Stimulated activated naive CD8-positive, alpha-beta T cell treated with anti-CD3 and anti-CD28 coated beads, Interleukin-15, amount 100 ng/mL, for 72 hours (primary cell): ENCODE data around the gene ZBTB25.
A peak's percentile ranks its signal among the peaks of the same experiment; 100 is the strongest.
"Not testable (repeated sequence)": the region's sequence is repeated elsewhere in the genome, so short reads cannot be mapped to it uniquely, and the experiment has no call there.

Experiments used
- ATAC-seq: fragments of 150-1000 bp; cut with Tn5 transposase; 2 replicates; pipeline ENCODE4 v1.10.0; 2021; ENCODE audit warnings: mild to moderate bottlenecking, moderate library complexity
- DNase-seq, 2 donors: peaks; one replicate each; pipeline ENCODE4 v3.0.0; 2021 to 2022
- H3K27ac Mint-ChIP-seq, 2 donors: one replicate each; pipeline ENCODE4 v1.8.0; 2022; ENCODE audit warnings: mild to moderate bottlenecking in 2 of 2, mixed read lengths in 2 of 2, moderate library complexity in 2 of 2
- H3K27me3 Mint-ChIP-seq: one replicate; pipeline ENCODE4 v1.8.0; 2022; ENCODE audit warnings: mixed read lengths
- H3K4me1 Mint-ChIP-seq: one replicate; pipeline ENCODE4 v1.8.0; 2022; ENCODE audit warnings: mild to moderate bottlenecking, mixed read lengths
- H3K4me3 Mint-ChIP-seq, 2 donors: one replicate each; pipeline ENCODE4 v1.8.0; 2022; ENCODE audit warnings: mild to moderate bottlenecking in 2 of 2, mixed read lengths in 2 of 2, moderate library complexity in 1 of 2
- H3K9me3 Mint-ChIP-seq, 2 donors: one replicate each; pipeline ENCODE4 v1.8.0; 2022; ENCODE audit warnings: mixed read lengths in 2 of 2

The ZBTB25 gene

GRCh38 chr14:64522591-64523355, 19.1 kb upstream of the ZBTB25 start:
- ATAC-seq (no peak), DNase-seq (no peak)
- Mint-ChIP-seq H3K27me3 (no peaks in the 10 kb centered on the region), H3K4me3 (no peak overlapping the region), H3K27ac (no peak overlapping the region), H3K4me1 (peaks cover 10% of the 10 kb centered on the region), H3K9me3 (no peaks in the 10 kb centered on the region)

DNA sequence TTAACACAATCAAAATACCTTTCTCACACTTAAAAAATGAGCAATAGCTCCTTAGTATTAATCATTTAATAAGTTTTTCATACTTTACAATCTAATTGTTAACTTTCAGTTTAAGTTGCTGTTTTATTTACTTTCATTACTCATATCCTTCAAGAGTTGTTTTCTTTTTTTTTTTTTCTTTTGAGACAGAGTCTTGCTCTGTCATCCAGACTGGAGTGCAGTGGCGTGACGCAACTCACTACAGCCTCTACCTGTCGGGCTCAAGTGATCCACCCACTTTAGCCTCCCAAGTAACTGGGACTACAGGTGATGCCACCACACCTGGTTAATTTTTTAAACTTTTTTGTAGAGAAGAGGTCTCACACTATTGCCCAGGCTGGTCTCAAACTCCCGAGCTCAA, 17.1 kb upstream of the ZBTB25 start:
- Mint-ChIP-seq H3K9me3 (no peaks in the 10 kb centered on the region), H3K27ac (no peak overlapping the region), H3K4me1 (peaks cover 15% of the 10 kb centered on the region), H3K4me3 (no peak overlapping the region), H3K27me3 (no peaks in the 10 kb centered on the region)
- ATAC-seq, result no peak
- no peak for DNase-seq

DNA sequence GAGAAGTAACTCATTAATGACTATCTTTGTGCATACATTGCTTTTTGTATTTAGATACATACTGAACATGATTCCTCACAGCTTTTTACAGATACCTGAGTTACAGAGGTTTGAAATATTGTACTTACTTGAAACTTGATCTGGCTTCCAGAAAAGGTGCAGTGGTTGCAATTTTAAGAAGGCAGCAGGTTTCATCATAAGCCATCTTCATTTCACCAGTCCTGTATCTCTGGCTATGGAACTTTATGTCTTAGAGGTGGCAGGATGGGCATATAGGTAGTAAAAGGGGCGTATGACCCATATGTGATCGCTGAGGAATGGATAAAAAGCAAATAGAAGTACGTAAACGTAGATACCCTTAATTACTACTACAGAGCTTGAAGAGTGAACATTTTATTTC, 14.6 kb upstream of the ZBTB25 start:
- ATAC-seq, result no peak
- Mint-ChIP-seq H3K9me3 (no peaks in the 10 kb centered on the region), H3K4me1 (peaks cover 25% of the 10 kb centered on the region), H3K27ac (peak overlapping the region in 1 of 2 donors; percentile 60), H3K4me3 (no peak overlapping the region), H3K27me3 (no peaks in the 10 kb centered on the region)
- no peak for DNase-seq

- not testable (repeated sequence) for H3K4me3 Mint-ChIP-seq, H3K27ac Mint-ChIP-seq, ATAC-seq, DNase-seq, H3K9me3 Mint-ChIP-seq, H3K27me3 Mint-ChIP-seq
- H3K4me1 Mint-ChIP-seq, result peaks cover 26% of the 10 kb centered on the region
Observed at GRCh38 chr14:64517667-64518066, 14.0 kb upstream of the ZBTB25 start.

DNA sequence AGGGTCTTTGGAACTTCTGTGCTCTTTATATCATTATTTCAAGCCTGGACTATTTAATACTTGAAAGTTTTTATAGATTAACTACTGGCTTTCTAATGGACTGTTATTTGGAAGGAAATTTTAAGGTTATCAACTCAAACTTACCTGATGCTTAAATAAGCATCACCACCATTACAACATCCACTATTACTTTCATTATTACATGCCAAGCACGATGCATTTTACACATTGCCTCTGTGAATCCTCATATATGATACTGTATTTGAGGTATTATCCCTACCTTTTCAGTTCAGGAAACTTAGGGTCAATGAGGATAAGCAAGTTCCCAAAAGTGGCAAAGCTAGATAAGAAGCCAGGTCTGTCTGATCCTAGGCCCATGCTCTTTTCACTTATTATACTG, 13.3 kb upstream of the ZBTB25 start:
- peak overlapping the region in 1 of 2 donors; percentile 9 for H3K27ac Mint-ChIP-seq
- H3K4me1 Mint-ChIP-seq, result peaks cover 26% of the 10 kb centered on the region
- ATAC-seq (no peak), DNase-seq (no peak)
- no peaks in the 10 kb centered on the region for H3K27me3 Mint-ChIP-seq
- peak overlapping the region in 1 of 2 donors; percentile 26 for H3K4me3 Mint-ChIP-seq
- H3K9me3 Mint-ChIP-seq, result no peaks in the 10 kb centered on the region

DNA sequence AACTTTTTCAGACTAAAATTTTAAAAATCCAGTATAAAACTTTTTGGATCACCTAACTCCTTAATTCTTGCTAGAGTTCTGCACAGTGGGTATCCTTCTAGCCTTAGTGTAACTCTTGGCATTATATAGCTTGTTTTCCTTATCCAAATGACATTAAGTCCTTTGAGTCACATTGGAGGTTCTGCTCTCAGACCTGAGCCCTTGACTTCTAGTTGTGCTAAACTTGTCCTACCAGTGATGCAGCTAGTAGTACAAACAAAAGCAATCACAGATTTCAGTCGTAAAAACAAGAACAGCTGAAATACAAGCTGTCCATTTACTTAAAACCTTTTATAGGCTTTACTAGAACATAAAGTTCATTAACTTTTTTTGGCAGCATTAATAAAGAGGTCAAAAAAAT, 11.4 kb upstream of the ZBTB25 start:
- no peaks in the 10 kb centered on the region for H3K27me3 Mint-ChIP-seq
- no peak overlapping the region for H3K4me3 Mint-ChIP-seq
- no peaks in the 10 kb centered on the region for H3K9me3 Mint-ChIP-seq
- peaks cover 42% of the 10 kb centered on the region for H3K4me1 Mint-ChIP-seq
- H3K27ac Mint-ChIP-seq, result no peak overlapping the region
- ATAC-seq (no peak), DNase-seq (no peak)

GRCh38 chr14:64513271-64513670, 9.6 kb upstream of the ZBTB25 start:
- H3K27me3 Mint-ChIP-seq, result no peaks in the 10 kb centered on the region
- no peaks in the 10 kb centered on the region for H3K9me3 Mint-ChIP-seq
- H3K4me3 Mint-ChIP-seq, result no peak overlapping the region
- peaks cover 59% of the 10 kb centered on the region for H3K4me1 Mint-ChIP-seq
- no peak for DNase-seq
- no peak overlapping the region for H3K27ac Mint-ChIP-seq
- ATAC-seq, result no peak

- ATAC-seq, result no peak
- peak; percentile 49 to 50 for DNase-seq
- Mint-ChIP-seq H3K4me3 (peak overlapping the region; percentile 38 to 90), H3K27ac (peak overlapping the region in 1 of 2 donors; percentile 54), H3K27me3 (no peaks in the 10 kb centered on the region), H3K9me3 (no peaks in the 10 kb centered on the region), H3K4me1 (peaks cover 67% of the 10 kb centered on the region)
Observed at GRCh38 chr14:64510825-64511671, 7.4 kb upstream of the ZBTB25 start.

GRCh38 chr14:64509036-64509435, 5.4 kb upstream of the ZBTB25 start:
- DNase-seq (no peak), ATAC-seq (no peak)
- Mint-ChIP-seq H3K4me3 (peak overlapping the region; percentile 38 to 90), H3K4me1 (peaks cover 71% of the 10 kb centered on the region), H3K27ac (peak overlapping the region in 1 of 2 donors; percentile 41), H3K27me3 (no peaks in the 10 kb centered on the region), H3K9me3 (no peaks in the 10 kb centered on the region)

- Mint-ChIP-seq H3K27me3 (no peaks in the 10 kb centered on the region), H3K9me3 (no peaks in the 10 kb centered on the region), H3K4me1 (peaks cover 64% of the 10 kb centered on the region), H3K27ac (peak overlapping the region in 1 of 2 donors; percentile 21), H3K4me3 (peak overlapping the region; percentile 42 to 90)
- DNase-seq (no peak), ATAC-seq (no peak)
Observed at GRCh38 chr14:64508215-64508776, 4.7 kb upstream of the ZBTB25 start.

DNA sequence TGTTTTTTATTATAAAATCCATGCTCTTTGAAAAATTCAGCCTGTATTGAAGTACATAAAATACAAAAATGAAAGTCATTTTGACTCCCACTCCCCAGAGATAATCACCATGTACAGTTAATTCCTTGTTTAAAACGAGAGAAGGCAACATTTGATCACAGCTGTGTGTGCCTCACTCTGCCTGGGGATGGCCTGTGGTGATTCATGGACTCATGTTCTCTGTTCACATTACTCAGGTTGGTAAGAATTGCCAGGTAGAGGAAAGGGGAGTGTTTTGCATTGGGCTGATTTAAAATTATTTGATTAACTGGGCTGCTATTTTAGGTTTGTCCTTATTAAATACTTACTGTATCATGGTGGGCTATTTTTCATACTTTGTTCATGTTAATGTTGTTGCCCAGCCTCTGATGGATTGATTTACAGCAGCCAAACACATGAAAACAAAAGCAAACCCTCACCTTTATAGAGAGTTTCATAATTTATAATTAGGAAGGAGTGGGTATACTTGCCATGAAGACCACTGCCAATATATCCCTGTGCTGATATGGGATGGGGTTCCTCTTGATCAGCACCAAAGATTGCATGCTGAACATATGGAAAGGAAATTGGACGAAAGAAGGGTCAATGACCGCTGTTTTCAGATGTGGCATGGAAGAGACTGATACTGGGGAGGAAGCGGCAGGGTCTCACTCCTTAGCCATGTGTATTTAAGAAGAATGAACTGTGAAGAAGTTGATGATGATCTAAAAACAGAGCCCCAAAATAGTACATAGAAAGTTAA, 3.9 kb upstream of the ZBTB25 start:
- ATAC-seq (no peak), DNase-seq (peak in 1 of 2 donors; percentile 35)
- Mint-ChIP-seq H3K27ac (peak overlapping the region; percentile 65 to 72), H3K9me3 (no peaks in the 10 kb centered on the region), H3K4me1 (peaks cover 61% of the 10 kb centered on the region), H3K27me3 (no peaks in the 10 kb centered on the region), H3K4me3 (peak overlapping the region; percentile 90)

DNA sequence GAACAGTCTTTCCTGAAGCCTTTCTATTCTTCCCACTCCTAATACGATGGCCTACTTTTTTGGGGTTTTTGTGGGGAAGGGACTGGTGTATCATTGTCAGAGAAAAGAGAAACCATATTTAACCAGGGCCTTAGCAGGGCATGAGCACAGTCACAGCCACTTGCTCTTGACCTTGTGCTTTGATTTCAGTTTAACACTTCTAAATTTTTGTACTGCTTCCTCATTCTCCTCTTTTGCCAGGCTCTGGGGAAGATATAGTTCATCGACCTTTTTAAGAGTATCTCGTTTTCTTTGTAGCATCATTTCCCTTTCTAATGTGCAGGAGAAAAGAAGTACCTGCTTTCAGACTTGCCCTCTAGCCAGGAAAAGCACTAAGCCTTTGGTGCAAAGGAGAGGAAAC, 3.1 kb upstream of the ZBTB25 start:
- H3K9me3 Mint-ChIP-seq, result no peaks in the 10 kb centered on the region
- H3K27me3 Mint-ChIP-seq, result no peaks in the 10 kb centered on the region
- peak overlapping the region; percentile 27 to 96 for H3K27ac Mint-ChIP-seq
- DNase-seq, result no peak
- ATAC-seq, result no peak
- H3K4me3 Mint-ChIP-seq, result peak overlapping the region; percentile 90
- H3K4me1 Mint-ChIP-seq, result peaks cover 61% of the 10 kb centered on the region

GRCh38 chr14:64504897-64505794, 1.5 kb upstream of the ZBTB25 start:
- DNase-seq, result peak; percentile 82 to 86
- ATAC-seq, result peak; percentile 48
- Mint-ChIP-seq H3K27me3 (no peaks in the 10 kb centered on the region), H3K9me3 (no peaks in the 10 kb centered on the region), H3K27ac (peak overlapping the region; percentile 99 to 100), H3K4me1 (peaks cover 53% of the 10 kb centered on the region), H3K4me3 (peak overlapping the region; percentile 90)

GRCh38 chr14:64504310-64504896, 765 bp upstream of the ZBTB25 start, which contains the start of gene ZBTB1:
TSS of gene ZBTB1 (plus strand) at chr14:64504770. CDS start at chr14:64521505, 16,735 bp downstream.
- ATAC-seq, result peak; percentile 73
- Mint-ChIP-seq H3K27ac (peak within 1 kb of the TSS; percentile 99 to 100), H3K4me3 (peak within 1 kb of the TSS; percentile 90), H3K9me3 (no peaks in the 10 kb centered on the region), H3K27me3 (no peaks in the 10 kb centered on the region), H3K4me1 (peaks cover 53% of the 10 kb centered on the region)
- peak; percentile 92 to 94 for DNase-seq
